ENCODE results near the gene GCC2.
"Not testable (repeated sequence)": the region's sequence is repeated elsewhere in the genome, so short reads cannot be mapped to it uniquely, and the experiment has no call there.

The GCC2 gene

GRCh38 chr2:108451976-108452375, 3.0 kb downstream of the GCC2 start:
- DNase-seq (ENCODE audit: insufficient read length, low spot score) = no peak
- TF ChIP-seq POLR2A (IDR thresholded peaks at IDR 0.05; ENCODE audit: low read depth, low read length) = no peak
- no peak for FAIRE-seq

GRCh38 chr2:108453530-108453929, 4.5 kb downstream of the GCC2 start:
- not testable (repeated sequence) for DNase-seq (ENCODE audit: insufficient read length, low spot score); FAIRE-seq

GRCh38 chr2:108454440-108454839, 5.4 kb downstream of the GCC2 start:
- FAIRE-seq = no peak
- no peak for TF ChIP-seq POLR2A (IDR thresholded peaks at IDR 0.05; ENCODE audit: low read depth, low read length)

GRCh38 chr2:108455571-108455970, 6.6 kb downstream of the GCC2 start:
- no peak for DNase-seq (ENCODE audit: insufficient read length, low spot score)
- FAIRE-seq = no peak
- no peak for TF ChIP-seq POLR2A (IDR thresholded peaks at IDR 0.05; ENCODE audit: low read depth, low read length)

More at GRCh38 chr2:108454440-108454839, 5.4 kb downstream of the GCC2 start:
- DNase-seq (ENCODE audit: insufficient read length, low spot score) = no peak

- DNase-seq (ENCODE audit: insufficient read length, low spot score) (no peak), FAIRE-seq (peak; percentile 36)
- TF ChIP-seq POLR2A (IDR thresholded peaks at IDR 0.05; ENCODE audit: low read depth, low read length) = no peak
Observed at GRCh38 chr2:108458082-108458481, 9.1 kb downstream of the GCC2 start.

- no peak for TF ChIP-seq POLR2A (IDR thresholded peaks at IDR 0.05; ENCODE audit: low read depth, low read length)
Observed at GRCh38 chr2:108459441-108459840, 10.4 kb downstream of the GCC2 start.

GRCh38 chr2:108460345-108461037, 11.5 kb downstream of the GCC2 start:
- FAIRE-seq (peak; percentile 6), DNase-seq (ENCODE audit: insufficient read length, low spot score) (no peak)
- TF ChIP-seq POLR2A (IDR thresholded peaks at IDR 0.05; ENCODE audit: low read depth, low read length) = no peak

More at GRCh38 chr2:108459441-108459840, 10.4 kb downstream of the GCC2 start:
- DNase-seq (ENCODE audit: insufficient read length, low spot score) (no peak), FAIRE-seq (no peak)

- DNase-seq (ENCODE audit: insufficient read length, low spot score) = no peak
- TF ChIP-seq POLR2A (IDR thresholded peaks at IDR 0.05; ENCODE audit: low read depth, low read length) = no peak
- no peak for FAIRE-seq
Observed at GRCh38 chr2:108477099-108477498, 28.1 kb downstream of the GCC2 start.

- FAIRE-seq = no peak
- no peak for DNase-seq (ENCODE audit: insufficient read length, low spot score)
- no peak for TF ChIP-seq POLR2A (IDR thresholded peaks at IDR 0.05; ENCODE audit: low read depth, low read length)
Observed at GRCh38 chr2:108485253-108485652, 36.2 kb downstream of the GCC2 start.

GRCh38 chr2:108490506-108491122, 41.6 kb downstream of the GCC2 start:
- no peak for TF ChIP-seq POLR2A (IDR thresholded peaks at IDR 0.05; ENCODE audit: low read depth, low read length)
- no peak for DNase-seq (ENCODE audit: insufficient read length, low spot score)
- FAIRE-seq = no peak

GRCh38 chr2:108491848-108492247, 42.8 kb downstream of the GCC2 start:
- no peak for FAIRE-seq
- no peak for TF ChIP-seq POLR2A (IDR thresholded peaks at IDR 0.05; ENCODE audit: low read depth, low read length)
- DNase-seq (ENCODE audit: insufficient read length, low spot score) = no peak

GRCh38 chr2:108492364-108492763, 43.4 kb downstream of the GCC2 start:
- TF ChIP-seq POLR2A (IDR thresholded peaks at IDR 0.05; ENCODE audit: low read depth, low read length) = no peak
- DNase-seq (ENCODE audit: insufficient read length, low spot score) (peak; percentile 32), FAIRE-seq (peak; percentile 98)

GRCh38 chr2:108496167-108496566, 47.2 kb downstream of the GCC2 start:
- not testable (repeated sequence) for FAIRE-seq; DNase-seq (ENCODE audit: insufficient read length, low spot score)

- not testable (repeated sequence) for DNase-seq (ENCODE audit: insufficient read length, low spot score); FAIRE-seq
Observed at GRCh38 chr2:108507620-108508019, 58.6 kb downstream of the GCC2 start.

GRCh38 chr2:108512431-108512830, 63.4 kb downstream of the GCC2 start:
- not testable (repeated sequence) for FAIRE-seq

GRCh38 chr2:108514478-108514877, 65.5 kb downstream of the GCC2 start:
- not testable (repeated sequence) for FAIRE-seq; DNase-seq (ENCODE audit: insufficient read length, low spot score)

More at GRCh38 chr2:108512431-108512830, 63.4 kb downstream of the GCC2 start:
- not testable (repeated sequence) for DNase-seq (ENCODE audit: insufficient read length, low spot score)

GRCh38 chr2:108524688-108525087, 75.7 kb downstream of the GCC2 start:
- not testable (repeated sequence) for FAIRE-seq; DNase-seq (ENCODE audit: insufficient read length, low spot score)

GRCh38 chr2:108525258-108525657, 76.3 kb downstream of the GCC2 start:
- DNase-seq (ENCODE audit: insufficient read length, low spot score); FAIRE-seq: not testable (repeated sequence)

Data from H54 (cell line).